Endothelial cell of umbilical vein (primary cell): ENCODE measurements around the gene SUFU. TPM values are rescaled to one million over a fixed set of nuclear protein-coding genes. Genes with fewer than 3 reads are reported as not detected.

ENCODE experiments used
- BruUV-seq: library from RNA; stranded (reverse); fragments of 400-500 nt; replicated peaks from 2 replicates; lab custom pipeline; 2021; lab: Mats Ljungman, UMichigan
- CTCF ChIA-PET: fragments of 300-600, 350-600 bp; sonication (Branson Sonifier 250); formaldehyde crosslinking; loops from one replicate; lab custom pipeline; 2021; ENCODE audit warnings: antibody characterized with exemption, inconsistent platforms; lab: Charles Lee
- POLR2A ChIA-PET: fragments of 300-600, 350-600 bp; sonication (Branson Sonifier 250); formaldehyde crosslinking; loops from one replicate; lab custom pipeline; 2021; ENCODE audit warnings: antibody characterized with exemption, inconsistent platforms; lab: Charles Lee
- DNase-seq: peaks from one replicate; pipeline ENCODE4 v3.0.0-alpha.2; 2011; ENCODE audit warnings: low read depth, low spot score
- FAIRE-seq: peaks from 2 replicates; lab custom pipeline; 2011; peaks lifted over from hg19 to GRCh38; lab: Jason Lieb, UNC
- H2AFZ ChIP-seq: 2 replicates; pipeline ENCODE4 v1.6.0; 2012; ENCODE audit warnings: low read depth, low read length, control low read depth, inconsistent platforms
- H3K27ac ChIP-seq: 2 replicates; pipeline ENCODE4 v1.5.1; 2011; ENCODE audit warnings: low read depth, mild to moderate bottlenecking, control low read depth, low read length, moderate library complexity; ENCODE audit not compliant: insufficient read depth
- H3K27me3 ChIP-seq, 2 experiments: 2 replicates each; pipeline versions ENCODE4 v1.6.0 to v1.6.1; 2011; ENCODE audit warnings: low read length in 2 of 2, mixed read lengths in 1 of 2; ENCODE audit not compliant: control insufficient read depth in 2 of 2, insufficient read depth in 2 of 2
- H3K36me3 ChIP-seq, 2 experiments: 2 replicates in 1 of 2; 3 replicates in 1 of 2; pipeline ENCODE4 v1.5.1; 2011; ENCODE audit warnings: low read length in 2 of 2, mild to moderate bottlenecking in 1 of 2, moderate library complexity in 1 of 2; ENCODE audit not compliant: control insufficient read depth in 2 of 2, insufficient read depth in 2 of 2; ENCODE audit errors: extremely low read depth in 1 of 2
- H3K4me1 ChIP-seq: 3 replicates; pipeline ENCODE4 v1.5.1; 2011; ENCODE audit warnings: mild to moderate bottlenecking, low read length; ENCODE audit not compliant: control insufficient read depth, insufficient read depth; ENCODE audit errors: extremely low read depth
- H3K4me2 ChIP-seq: 2 replicates; pipeline ENCODE4 v1.6.1; 2011; ENCODE audit warnings: low read length, control low read depth, mixed read lengths; ENCODE audit not compliant: insufficient read depth
- H3K4me3 ChIP-seq, 3 experiments: fragments of 200-600 bp in 1 of 3; sonication (generic), shearing (Covaris generic) in 1 of 3; replicated peaks in 1 of 3; 2 replicates each; pipeline ENCODE4 v1.5.1; 2011 to 2016; ENCODE audit warnings: control low read depth in 3 of 3, low read length in 3 of 3, mild to moderate bottlenecking in 2 of 3, inconsistent platforms in 1 of 3, low read depth in 1 of 3, moderate library complexity in 1 of 3; ENCODE audit not compliant: insufficient read depth in 1 of 3
- H3K79me2 ChIP-seq: 2 replicates; pipeline ENCODE4 v1.6.0; 2012; ENCODE audit warnings: low read length, inconsistent platforms; ENCODE audit not compliant: control insufficient read depth, insufficient read depth
- H3K9ac ChIP-seq: replicated peaks from 2 replicates; pipeline ENCODE3; 2011; ENCODE audit warnings: low read length, control low read depth; ENCODE audit not compliant: insufficient read depth; ENCODE audit errors: extremely low read depth
- H3K9me1 ChIP-seq: replicated peaks from 3 replicates; pipeline ENCODE4 v1.6.0; 2011; ENCODE audit warnings: mild to moderate bottlenecking, low read length; ENCODE audit not compliant: control insufficient read depth, insufficient read depth; ENCODE audit errors: extremely low read depth
- H3K9me3 ChIP-seq: replicated peaks from 2 replicates; pipeline ENCODE4 v1.5.1; 2012; ENCODE audit warnings: low read length, inconsistent platforms; ENCODE audit not compliant: control insufficient read depth, insufficient read depth
- H4K20me1 ChIP-seq: replicated peaks from 2 replicates; pipeline ENCODE3; 2011; ENCODE audit warnings: mild to moderate bottlenecking, low read length; ENCODE audit not compliant: control insufficient read depth, insufficient read depth; ENCODE audit errors: extremely low read depth
- EZH2 ChIP-seq: IDR thresholded peaks from 2 replicates; pipeline ENCODE4 v1.6.1; 2012; ENCODE audit warnings: borderline replicate concordance, low read depth, mild to moderate bottlenecking, moderate library complexity, low read length, inconsistent platforms; ENCODE audit not compliant: severe bottlenecking
- FOS ChIP-seq: IDR thresholded peaks from 2 replicates; pipeline ENCODE4 v1.6.1; 2011; ENCODE audit warnings: mild to moderate bottlenecking, low read length, moderate library complexity, borderline replicate concordance; ENCODE audit not compliant: insufficient read depth
- GATA2 ChIP-seq: IDR thresholded peaks from 2 replicates; pipeline ENCODE4 v1.7.0; 2011; ENCODE audit warnings: low read depth, mild to moderate bottlenecking, moderate library complexity, mixed read lengths, low read length; ENCODE audit not compliant: insufficient read length, insufficient read depth
- JUN ChIP-seq: IDR thresholded peaks from 2 replicates; pipeline ENCODE4 v1.6.1; 2011; ENCODE audit warnings: borderline replicate concordance, low read depth; ENCODE audit not compliant: insufficient read length, insufficient read depth
- MAX ChIP-seq: IDR thresholded peaks from 2 replicates; pipeline ENCODE4 v1.6.1; 2011; ENCODE audit not compliant: insufficient read depth, insufficient read length
- MYC ChIP-seq: IDR thresholded peaks from one replicate; pipeline ENCODE4 v1.6.1; 2011; ENCODE audit warnings: mild to moderate bottlenecking, low read depth, low read length
- POLR2A ChIP-seq: IDR thresholded peaks from 2 replicates; pipeline ENCODE4 v1.6.1; 2012; ENCODE audit warnings: low read depth, mild to moderate bottlenecking, control low read depth, low read length
- POLR2AphosphoS5 ChIP-seq: IDR thresholded peaks from 2 replicates; pipeline ENCODE4 v1.6.1; 2012; ENCODE audit warnings: low read depth, mild to moderate bottlenecking, control low read depth, low read length, moderate library complexity; ENCODE audit not compliant: insufficient read depth
- dilution Hi-C: fragments of 300-500 bp; cut with MboI; formaldehyde crosslinking; loops from one replicate; pipeline ENCODE4 v1.15.0; 2019; ENCODE audit warnings: low sequenced_read_pairs; ENCODE audit not compliant: extremely low pct_ligation_motif_present
- intact Hi-C: fragments of 100-400 bp; cut with micrococcal nuclease; formaldehyde crosslinking; loops from one replicate; pipeline ENCODE4 v1.10.0; 2022
- polyA plus RNA-seq, 4 experiments: library from polyadenylated mRNA; depleted of rRNA in 3 of 4; stranded (reverse) in 3 of 4; unstranded in 1 of 4; fragments of >200 nt; gene quantifications; 2 replicates each; pipeline versions ENCODE4 v1.2.1 to v1.2.3, GENCODE V29; 2011 to 2012; ENCODE audit warnings: missing spikeins in 1 of 4
- total RNA-seq: library from RNA; stranded (reverse); gene quantifications from 2 replicates; pipeline ENCODE4 v1.2.3, GENCODE V29; 2021

SUFU gene
- total and polyA plus RNA-seq, 2 donors (not counting 3 experiments of a cell fraction or from before 2014, with no cell fraction given), result 10.1 to 16.3 TPM

GRCh38 chr10:102522874-102523249 is 19.1 kb downstream of the SUFU start:
- Histone ChIP-seq H3K36me3 (peaks cover 0 to 7% of the 10 kb centered on the region in 2 experiments), H3K9me1 (peaks cover 2% of the 10 kb centered on the region), H2AFZ (no peak overlapping the region), H3K9me3 (no peaks in the 10 kb centered on the region), H3K4me2 (no peak overlapping the region), H3K4me1 (no peaks in the 10 kb centered on the region), H4K20me1 (peaks cover 2% of the 10 kb centered on the region), H3K27me3 (no peaks in the 10 kb centered on the region), H3K4me3 (no peak overlapping the region), H3K27ac (no peak overlapping the region), H3K79me2 (no peaks in the 10 kb centered on the region), H3K9ac (no peak overlapping the region)
- BruUV-seq, result no TSS peak
- TF ChIP-seq JUN (no peak), GATA2 (no peak), POLR2AphosphoS5 (no peak), FOS (no peak), EZH2 (no peak), MAX (no peak), POLR2A (no peak), MYC (no peak)
- CTCF ChIA-PET, result interaction anchor here (2.0 to 2.2 kb wide), 2 partner anchors 14 to 61 kb away, joined by 8 to 11 read pairs; no protein-coding TSS in a partner anchor
- FAIRE-seq (no peak), DNase-seq (no peak)
- dilution Hi-C loops, result no loop called here
- POLR2A ChIA-PET, result no interaction called here
- intact Hi-C loops, result no loop called here
